Right renal pelvis (tissue), 4 donors: Measurements from ENCODE around the gene MYRF. TPM values are rescaled to one million over a fixed set of nuclear protein-coding genes. Genes with fewer than 3 reads are reported as not detected.

ENCODE experiments used
- DNase-seq, 4 donors: peaks; one replicate each; pipeline ENCODE4 v3.0.0-alpha.2; 2013; ENCODE audit warnings: low read depth in 4 of 4, low spot score in 3 of 4, missing footprints in 1 of 4
- polyA plus RNA-seq, 4 donors: library from polyadenylated mRNA; unstranded; fragments of 120-200 nt; gene quantifications; one replicate each; pipeline ENCODE4 v1.2.1, GENCODE V29; 2013; ENCODE audit not compliant: insufficient read length in 4 of 4

The MYRF gene
- polyA plus RNA-seq, 4 donors, result 20.9 to 23.2 (median 21.9) TPM

GRCh38 chr11:61718046-61718531 is 34.3 kb upstream of the MYRF start:
- DNase-seq, result no peak

DNA sequence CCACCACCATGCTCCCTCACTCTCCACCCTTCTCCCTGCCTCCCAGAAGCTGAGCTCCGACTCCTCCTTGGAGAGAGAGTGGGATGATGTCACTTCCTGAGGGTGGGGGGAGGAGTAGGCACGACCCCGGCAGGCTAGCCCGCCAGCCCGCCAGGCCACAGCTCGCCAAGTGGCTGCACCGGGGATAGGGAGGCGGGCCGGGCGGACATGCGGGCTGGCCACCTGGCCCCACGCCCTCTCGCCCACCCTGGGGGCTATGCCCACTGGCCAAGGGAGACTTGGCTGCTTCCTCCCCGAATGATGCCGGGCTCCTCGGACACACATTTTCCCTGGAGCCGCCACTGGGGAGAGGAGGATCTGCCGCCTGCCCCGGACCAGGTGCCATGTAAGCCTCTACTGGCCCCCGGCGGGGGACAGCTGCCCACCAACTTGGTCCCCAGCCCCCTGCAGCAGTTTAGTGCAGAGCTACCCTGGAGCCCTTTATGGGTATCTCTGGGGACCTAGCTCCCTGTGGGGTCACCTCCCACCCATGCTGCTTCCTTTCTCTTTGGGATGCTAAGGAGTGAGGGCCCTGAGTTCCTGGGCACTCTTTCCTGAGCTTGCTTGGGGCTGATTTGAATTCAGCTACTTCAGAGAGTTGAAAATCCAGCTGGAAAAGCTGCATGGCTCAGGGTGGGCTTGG is 33.7 kb upstream of the MYRF start:
- DNase-seq, result peak; percentile 53 to 66 (median 56)

DNA sequence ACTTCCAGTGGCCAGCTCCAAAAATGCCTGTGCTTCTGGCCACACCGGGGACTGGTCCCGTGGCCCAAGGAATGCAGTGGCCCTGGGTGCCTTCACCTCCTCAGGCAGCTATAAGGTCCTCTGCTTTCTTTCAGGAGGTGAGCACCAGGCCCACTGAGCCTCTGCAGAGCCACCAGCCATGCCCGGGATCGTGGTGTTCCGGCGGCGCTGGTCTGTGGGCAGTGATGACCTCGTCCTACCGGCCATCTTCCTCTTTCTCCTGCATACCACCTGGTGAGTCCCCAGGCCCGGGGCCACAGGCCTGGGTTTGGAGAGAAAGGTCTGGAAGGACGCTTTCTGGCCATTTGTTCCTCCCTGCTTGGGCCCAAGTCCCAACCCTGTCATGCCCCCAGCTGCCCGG is 32.5 kb upstream of the MYRF start:
- no peak for DNase-seq

DNA sequence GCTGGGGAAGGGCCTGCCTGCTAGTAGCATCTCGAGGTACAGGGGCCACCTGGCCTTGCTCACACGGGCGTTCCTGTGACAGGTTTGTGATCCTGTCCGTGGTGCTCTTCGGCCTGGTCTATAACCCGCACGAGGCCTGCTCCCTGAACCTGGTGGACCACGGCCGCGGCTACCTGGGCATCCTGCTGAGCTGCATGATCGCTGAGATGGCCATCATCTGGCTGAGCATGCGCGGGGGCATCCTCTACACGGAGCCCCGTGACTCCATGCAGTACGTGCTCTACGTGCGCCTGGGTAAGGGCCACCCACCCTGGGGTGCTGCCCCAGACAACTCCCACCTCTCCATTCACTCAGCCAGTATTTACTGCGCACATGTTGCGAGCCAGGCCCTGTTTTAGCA is 31.8 kb upstream of the MYRF start:
- DNase-seq, result no peak

DNA sequence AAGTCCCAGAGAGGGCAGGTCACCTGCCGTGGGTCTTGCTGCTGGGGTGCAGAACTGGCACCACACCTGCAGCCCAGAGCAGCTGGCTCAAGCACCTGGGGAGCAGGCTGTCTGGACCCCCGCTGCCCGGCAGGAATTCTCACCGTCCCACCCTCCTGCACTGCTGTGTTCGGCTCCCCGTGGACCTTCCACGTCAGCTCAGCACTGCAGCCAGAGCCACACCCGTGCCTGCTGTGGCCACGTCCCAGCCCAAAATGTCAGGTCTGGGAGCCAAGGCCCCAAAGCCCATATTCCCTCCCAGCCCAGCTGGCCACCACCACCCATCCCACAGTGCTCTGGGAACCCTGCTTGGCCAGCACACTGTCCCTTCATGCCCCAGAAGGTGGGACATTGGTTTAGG is 28.0 kb upstream of the MYRF start:
- no peak for DNase-seq

GRCh38 chr11:61725781-61726231 is 26.6 kb upstream of the MYRF start:
- no peak for DNase-seq

DNA sequence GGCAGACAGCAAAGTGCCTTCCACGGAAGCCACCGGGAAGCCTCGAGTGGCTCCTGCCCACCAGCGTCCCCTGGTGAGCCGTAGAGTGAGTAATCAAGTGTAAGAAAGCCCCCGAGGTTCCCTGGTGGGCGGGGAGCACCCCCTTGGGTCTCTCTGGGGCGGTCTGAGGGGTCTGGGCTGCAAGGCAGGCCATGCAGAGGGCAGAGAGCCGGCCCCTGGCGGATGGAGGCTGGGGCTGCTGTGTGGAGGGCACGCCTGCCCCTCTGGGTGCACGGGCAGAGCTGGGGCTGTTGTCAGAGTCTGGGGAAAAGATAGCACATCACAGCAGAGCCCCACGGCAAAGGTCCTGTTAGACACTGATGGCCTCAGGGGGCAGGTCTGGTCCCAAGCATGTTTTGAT is 25.7 kb upstream of the MYRF start:
- no peak for DNase-seq

DNA sequence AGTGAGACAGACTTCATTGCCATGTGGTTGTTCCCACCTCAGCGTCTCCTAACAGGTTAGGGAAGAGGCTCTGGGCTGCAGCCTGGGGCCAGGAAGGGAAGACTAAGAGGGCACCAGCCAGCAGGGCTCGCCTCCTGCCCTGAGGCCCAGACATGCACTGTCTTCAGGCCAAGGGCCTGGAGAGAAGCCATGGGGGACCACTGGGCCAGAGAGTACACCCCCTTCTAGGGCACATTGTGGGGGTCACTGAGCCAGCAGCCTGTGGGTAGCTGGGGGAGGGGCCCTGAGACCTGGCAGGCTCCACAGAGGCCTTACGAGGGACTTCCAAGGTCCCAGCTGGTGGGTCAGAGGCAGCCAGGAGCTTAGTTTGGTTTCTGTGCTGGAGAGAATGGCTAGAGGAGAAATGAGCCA is 25.0 kb upstream of the MYRF start:
- DNase-seq, result no peak

- no peak for DNase-seq
Observed at GRCh38 chr11:61728066-61728939, 24.1 kb upstream of the MYRF start.

GRCh38 chr11:61728940-61729219 is 23.6 kb upstream of the MYRF start:
- no peak for DNase-seq

DNA sequence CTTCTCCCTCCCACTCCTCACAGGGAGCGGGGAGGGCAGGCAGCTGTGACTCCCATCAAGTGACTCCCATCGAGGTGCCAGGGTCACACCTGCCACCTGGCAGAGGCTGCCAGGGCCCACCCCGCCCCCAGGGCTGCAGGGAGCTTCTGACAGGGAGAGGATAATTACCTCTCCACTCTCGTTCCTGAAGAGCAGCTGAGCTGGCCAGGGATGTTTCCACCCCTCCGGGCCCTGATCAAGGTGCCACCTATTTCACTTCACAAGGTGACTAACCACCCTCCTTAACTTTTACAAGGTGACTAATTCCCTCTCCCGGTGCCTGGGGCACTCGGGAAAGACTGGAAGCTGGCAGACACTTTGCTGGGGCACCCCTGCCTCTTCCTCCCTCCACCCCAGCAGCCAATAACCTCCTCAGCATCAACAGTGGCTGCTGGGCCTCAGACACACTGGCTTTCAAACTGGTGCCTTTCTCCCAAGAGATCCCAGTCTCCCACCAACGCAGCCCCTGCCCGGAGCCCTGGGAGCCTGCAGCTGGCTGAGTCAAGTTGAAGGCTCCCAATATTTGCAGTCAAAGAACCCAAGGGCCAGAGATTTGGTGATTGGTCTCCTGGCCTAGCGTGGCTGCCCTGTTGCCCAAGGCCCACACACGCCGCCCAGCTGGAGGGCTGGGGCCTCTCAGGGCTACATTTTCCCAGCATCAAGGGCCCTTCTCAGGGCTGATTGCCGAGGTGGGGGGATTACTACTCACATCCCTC is 22.0 kb upstream of the MYRF start:
- DNase-seq, result no peak

DNA sequence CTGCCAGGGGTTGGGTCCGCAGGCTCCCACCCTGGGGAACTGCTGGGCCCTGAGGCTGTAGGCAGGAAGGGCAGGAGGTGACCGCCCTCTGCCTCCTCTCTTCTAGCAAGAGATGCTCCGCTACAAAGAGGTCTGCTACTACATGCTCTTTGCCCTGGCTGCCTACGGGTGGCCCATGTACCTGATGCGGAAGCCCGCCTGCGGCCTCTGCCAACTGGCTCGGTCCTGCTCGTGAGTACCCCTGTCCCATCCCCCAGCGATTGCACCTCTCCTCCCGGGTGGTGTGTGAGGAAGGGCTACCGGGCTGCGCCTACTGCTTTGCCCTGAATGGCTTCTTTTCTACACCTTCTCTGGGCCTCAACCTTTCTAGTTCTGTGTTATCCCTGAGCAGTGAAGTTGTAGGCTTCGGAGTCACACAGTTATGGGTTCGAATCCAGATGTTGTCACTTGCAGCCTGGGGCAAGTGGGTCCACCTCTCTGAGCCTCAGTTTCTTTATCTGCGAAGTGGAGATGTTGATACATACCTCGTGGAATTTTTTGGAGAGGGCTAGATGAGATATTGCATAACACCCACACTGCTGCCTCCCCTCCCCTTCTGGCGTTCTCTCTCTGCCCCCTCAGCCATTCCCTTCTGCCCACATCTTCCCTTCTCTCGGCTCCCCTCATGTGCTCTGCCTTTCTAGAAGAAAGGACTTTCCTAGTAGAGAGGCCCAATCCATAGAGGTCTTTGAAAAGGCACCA is 21.1 kb upstream of the MYRF start:
- DNase-seq, result no peak

- no peak for DNase-seq
Observed at GRCh38 chr11:61731952-61732675, 20.3 kb upstream of the MYRF start.

DNA sequence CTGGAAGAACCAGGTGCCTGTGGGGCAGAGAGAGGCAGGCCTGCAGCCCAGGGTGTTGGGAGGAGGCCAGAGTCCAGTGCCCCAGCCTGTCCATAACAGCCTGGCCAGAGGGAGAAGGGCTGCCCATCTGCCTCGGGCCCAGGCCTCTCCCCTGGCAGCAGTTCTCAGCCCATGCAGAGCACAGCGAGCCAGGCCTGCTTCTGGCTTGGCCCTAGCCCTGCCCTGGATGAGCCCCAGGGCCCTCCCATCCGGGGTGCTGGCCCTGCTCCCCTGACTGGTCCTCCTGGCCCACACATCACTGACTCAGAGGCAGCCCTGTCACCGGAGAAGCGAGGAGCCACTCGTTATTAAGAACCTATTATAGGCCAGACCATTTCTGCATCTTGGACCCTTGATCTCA is 19.7 kb upstream of the MYRF start:
- DNase-seq, result no peak

DNA sequence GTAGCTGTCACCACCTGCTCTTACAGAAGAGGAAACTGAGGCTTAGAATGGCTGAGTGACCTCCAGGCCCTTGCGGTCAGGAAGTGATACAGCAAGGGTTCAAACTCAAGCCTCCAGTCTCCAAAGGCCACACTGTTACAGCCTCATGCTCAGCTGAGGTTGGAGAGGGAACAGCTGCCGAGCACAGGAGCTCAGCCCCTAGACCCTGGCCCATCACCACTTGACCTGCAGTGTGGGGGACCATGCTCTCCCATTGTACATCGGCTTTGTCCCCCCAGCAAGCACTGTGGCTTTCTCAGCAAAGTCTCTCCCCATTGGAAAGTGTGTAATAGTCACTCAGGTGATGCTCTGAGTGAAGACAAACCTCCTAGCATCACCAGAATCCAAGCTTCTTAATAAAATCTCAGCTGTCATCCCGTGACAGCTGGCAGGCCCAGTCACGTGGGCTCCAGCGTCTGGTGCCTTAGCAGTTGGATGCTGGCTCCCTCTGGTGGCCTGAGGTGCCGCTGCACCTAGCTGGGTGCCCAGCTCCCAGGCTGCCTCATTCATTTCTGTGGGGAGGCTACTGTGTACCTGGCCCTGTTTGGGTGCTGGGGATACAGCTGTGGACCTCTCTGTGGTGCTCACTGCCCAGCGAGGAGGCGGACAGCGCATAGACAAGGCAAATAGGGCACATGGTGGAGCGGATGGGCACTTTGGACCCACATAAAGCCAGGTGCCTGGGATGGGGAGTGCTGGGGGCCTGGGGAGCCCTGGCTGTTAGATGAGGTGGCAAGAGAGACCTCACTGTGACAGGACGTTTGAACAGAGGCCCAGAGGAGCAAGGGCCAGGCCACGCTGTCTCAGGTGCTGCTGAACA is 19.1 kb upstream of the MYRF start:
- peak in 3 of 4 donors; percentile 59 to 74 (median 73) for DNase-seq

GRCh38 chr11:61734767-61735166 is 17.7 kb upstream of the MYRF start:
- no peak for DNase-seq

DNA sequence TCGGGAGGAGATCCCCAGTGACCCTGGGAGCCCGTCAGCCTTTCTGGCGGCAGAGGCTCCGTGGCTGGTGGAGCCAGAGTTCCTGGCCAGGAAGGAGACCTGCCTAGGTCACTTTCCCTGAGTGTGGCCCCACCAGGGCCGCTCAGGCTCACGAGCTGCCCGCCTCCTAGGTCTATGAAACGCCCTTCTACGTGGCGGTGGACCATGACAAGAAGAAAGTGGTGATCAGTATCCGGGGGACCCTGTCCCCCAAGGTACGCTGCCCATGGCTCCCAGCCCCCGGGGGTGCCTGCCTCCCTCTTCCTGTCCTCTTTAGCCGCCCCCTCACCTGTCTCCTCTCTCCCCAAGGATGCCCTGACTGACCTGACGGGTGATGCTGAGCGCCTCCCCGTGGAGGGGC is 17.0 kb upstream of the MYRF start:
- no peak for DNase-seq

DNA sequence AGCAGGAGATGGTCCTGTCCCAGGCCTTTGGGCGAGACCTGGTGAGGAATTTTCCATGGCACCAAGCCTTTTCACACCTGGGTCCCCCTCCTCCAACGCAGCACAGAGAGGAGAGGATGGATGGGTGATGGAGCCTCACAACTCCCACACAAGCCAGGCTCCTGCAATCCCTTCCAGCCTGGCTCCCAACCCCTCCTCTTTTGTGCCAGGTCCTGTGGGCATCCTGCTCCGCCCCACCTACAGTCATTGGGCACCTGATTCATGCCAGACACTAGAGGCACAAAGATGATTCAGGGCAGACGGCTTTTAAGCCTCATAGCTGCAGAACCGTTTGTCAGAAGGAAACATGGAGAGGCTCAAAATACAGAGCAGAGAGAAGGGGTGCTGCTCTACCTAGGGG is 16.1 kb upstream of the MYRF start:
- no peak for DNase-seq

DNA sequence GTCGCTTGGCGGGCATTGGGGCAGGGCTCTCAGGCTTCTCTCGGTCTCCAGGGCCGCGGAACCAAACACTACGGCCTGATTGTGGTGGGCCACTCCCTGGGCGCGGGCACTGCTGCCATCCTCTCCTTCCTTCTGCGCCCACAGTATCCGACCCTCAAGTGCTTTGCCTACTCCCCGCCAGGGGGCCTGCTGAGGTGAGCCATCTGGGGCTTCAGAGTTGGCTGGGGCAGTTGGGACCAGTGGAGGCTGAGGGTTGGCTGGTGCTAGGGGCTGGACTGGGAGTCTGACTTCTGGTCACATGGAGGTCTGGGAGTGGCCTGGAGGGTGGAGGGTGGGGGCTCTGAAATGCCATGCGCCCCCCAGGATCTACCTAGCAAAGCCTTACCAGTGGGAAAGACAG is 15.3 kb upstream of the MYRF start:
- DNase-seq, result no peak
